Measurements from ENCODE around the gene MGMT.
A peak's percentile ranks its signal among the peaks of the same experiment; 100 is the strongest.

The MGMT gene

GRCh38 chr10:129659508-129660268, 192.6 kb downstream of the MGMT start:
- peak; percentile 51 to 57 for DNase-seq

GRCh38 chr10:129660569-129660968, 193.5 kb downstream of the MGMT start:
- no peak for DNase-seq

GRCh38 chr10:129662426-129662825, 195.4 kb downstream of the MGMT start:
- DNase-seq, result peak in 1 of 2 experiments; percentile 9

GRCh38 chr10:129670124-129670523, 203.1 kb downstream of the MGMT start:
- DNase-seq, result no peak

- no peak for DNase-seq
These were observed 206.3 kb downstream of the MGMT start for GRCh38 chr10:129673292-129673691.

- DNase-seq, result no peak
These were observed 208.2 kb downstream of the MGMT start for GRCh38 chr10:129675027-129675769.

- DNase-seq, result no peak
These were observed 209.0 kb downstream of the MGMT start for GRCh38 chr10:129676014-129676413.

- DNase-seq, result no peak
These were observed 210.4 kb downstream of the MGMT start for GRCh38 chr10:129677377-129677927.

- no peak for DNase-seq
These were observed 211.1 kb downstream of the MGMT start for GRCh38 chr10:129678186-129678585.

- DNase-seq, result no peak
These were observed 212.2 kb downstream of the MGMT start for GRCh38 chr10:129679207-129679606.

- DNase-seq, result no peak
These were observed 213.8 kb downstream of the MGMT start for GRCh38 chr10:129680661-129681344.

GRCh38 chr10:129681856-129682255, 214.8 kb downstream of the MGMT start:
- no peak for DNase-seq

GRCh38 chr10:129683519-129683918, 216.5 kb downstream of the MGMT start:
- DNase-seq, result no peak

GRCh38 chr10:129683920-129684319, 216.9 kb downstream of the MGMT start:
- no peak for DNase-seq

GRCh38 chr10:129685271-129685670, 218.2 kb downstream of the MGMT start:
- no peak for DNase-seq

- DNase-seq, result no peak
These were observed 222.6 kb downstream of the MGMT start for GRCh38 chr10:129689671-129690071.

- no peak for DNase-seq
These were observed 223.4 kb downstream of the MGMT start for GRCh38 chr10:129690248-129691070.

- DNase-seq, result no peak
These were observed 225.7 kb downstream of the MGMT start for GRCh38 chr10:129692695-129693094.

GRCh38 chr10:129693382-129693781, 226.3 kb downstream of the MGMT start:
- DNase-seq, result no peak

- no peak for DNase-seq
These were observed 227.1 kb downstream of the MGMT start for GRCh38 chr10:129694184-129694583.

- DNase-seq, result no peak
These were observed 227.7 kb downstream of the MGMT start for GRCh38 chr10:129694691-129695243.

GRCh38 chr10:129695671-129696070, 228.6 kb downstream of the MGMT start:
- no peak for DNase-seq
